HG02763 (cell line): Measurements from ENCODE around the gene ZCCHC14.
"Not testable (repeated sequence)": the region's sequence is repeated elsewhere in the genome, so short reads cannot be mapped to it uniquely, and the experiment has no call there.

Experiments used
- ATAC-seq: cut with Tn5 transposase; IDR thresholded peaks from one replicate; pipeline ENCODE4 v1.9.1; 2021; ENCODE audit warnings: mild to moderate bottlenecking, moderate library complexity; ENCODE audit not compliant: unreplicated experiment

ZCCHC14 gene

DNA sequence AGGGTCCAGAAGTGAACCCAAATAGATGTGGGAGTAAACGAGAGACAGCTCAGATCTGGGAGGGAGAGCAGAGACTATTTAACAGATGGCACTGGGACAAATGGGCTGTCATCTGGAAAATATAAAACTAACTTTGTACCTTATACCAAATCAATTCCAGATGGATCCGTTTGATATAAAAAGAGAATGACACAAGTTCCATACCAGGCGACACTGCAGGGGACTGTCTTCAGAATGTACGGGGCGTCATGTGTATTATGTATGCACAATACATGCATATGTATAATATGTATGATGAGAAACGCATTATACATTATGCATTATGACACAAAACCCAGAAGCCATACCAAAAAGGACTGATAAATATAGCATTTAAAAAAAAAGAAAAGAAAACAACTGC, 10.2 kb downstream of the ZCCHC14 start:
- ATAC-seq: not testable (repeated sequence)

GRCh38 chr16:87482266-87482665, 10.6 kb downstream of the ZCCHC14 start:
- ATAC-seq: no peak

- ATAC-seq: not testable (repeated sequence)
Observed at GRCh38 chr16:87481711-87482110, 11.1 kb downstream of the ZCCHC14 start.

- not testable (repeated sequence) for ATAC-seq
Observed at GRCh38 chr16:87477209-87477981, 15.4 kb downstream of the ZCCHC14 start.

GRCh38 chr16:87474566-87474996, 18.2 kb downstream of the ZCCHC14 start:
- ATAC-seq: no peak

GRCh38 chr16:87474017-87474416, 18.8 kb downstream of the ZCCHC14 start:
- no peak for ATAC-seq

- ATAC-seq: no peak
Observed at GRCh38 chr16:87472935-87473334, 19.9 kb downstream of the ZCCHC14 start.

GRCh38 chr16:87472142-87472778, 20.6 kb downstream of the ZCCHC14 start:
- ATAC-seq: no peak

DNA sequence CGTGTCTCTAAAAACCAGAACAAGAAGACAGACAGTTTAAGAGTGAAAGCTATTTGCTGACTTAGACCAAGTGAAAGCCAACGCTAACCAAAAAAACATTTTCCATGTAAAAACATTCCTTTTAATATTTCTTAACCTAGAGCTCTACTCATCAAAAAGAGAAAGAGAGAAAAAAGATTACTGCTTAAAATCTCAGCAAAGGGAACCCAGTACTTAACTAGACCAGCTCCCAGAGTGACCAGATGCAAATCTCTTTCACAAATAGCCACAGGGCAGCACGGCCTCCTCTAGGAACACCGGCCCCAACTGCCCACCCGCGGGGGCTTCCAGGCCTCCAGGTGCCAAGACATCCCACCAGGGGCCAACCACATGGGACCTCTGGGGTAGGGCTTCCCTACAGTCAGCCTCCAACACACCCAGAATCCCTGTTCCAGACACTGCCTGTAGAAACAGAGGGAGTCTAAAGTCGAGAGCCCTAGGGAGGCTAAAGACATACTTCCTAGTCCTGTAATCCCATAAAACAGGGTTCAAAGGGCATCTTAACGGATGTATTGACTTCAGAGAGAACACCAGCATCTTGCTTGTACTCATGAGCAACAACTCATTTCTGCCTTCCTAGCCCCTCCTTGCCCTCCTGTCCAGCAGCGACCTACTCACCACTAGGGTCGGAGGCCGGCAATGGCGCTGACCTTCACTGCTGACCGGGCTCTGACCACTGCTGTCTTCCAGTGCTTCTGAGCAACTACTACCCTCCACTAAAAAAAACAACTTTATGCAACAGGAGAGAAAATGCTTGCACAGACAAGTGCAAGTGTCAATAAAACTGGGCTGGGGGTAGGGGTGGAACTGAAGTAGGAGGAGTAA, 21.3 kb downstream of the ZCCHC14 start:
- ATAC-seq: no peak

DNA sequence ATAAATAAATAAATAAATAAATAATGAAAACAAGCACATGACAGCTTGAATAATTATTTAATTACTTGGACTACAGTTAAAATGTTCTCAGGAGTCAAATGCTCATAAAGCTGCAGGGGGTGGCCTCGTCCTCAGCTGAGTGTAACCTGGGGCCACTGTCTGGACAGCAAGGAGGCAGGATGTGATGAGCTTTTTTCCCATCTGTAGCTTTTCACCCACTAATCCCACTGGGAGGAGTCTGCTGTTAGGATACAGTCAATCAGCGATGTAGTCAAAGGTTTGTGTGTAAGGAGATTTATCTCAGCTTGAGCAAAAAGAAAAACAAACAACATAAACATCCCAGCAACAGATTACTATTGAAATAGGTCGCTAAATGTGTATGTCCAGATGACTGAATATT, 22.5 kb downstream of the ZCCHC14 start:
- no peak for ATAC-seq

- no peak for ATAC-seq
Observed at GRCh38 chr16:87469169-87469568, 23.7 kb downstream of the ZCCHC14 start.

DNA sequence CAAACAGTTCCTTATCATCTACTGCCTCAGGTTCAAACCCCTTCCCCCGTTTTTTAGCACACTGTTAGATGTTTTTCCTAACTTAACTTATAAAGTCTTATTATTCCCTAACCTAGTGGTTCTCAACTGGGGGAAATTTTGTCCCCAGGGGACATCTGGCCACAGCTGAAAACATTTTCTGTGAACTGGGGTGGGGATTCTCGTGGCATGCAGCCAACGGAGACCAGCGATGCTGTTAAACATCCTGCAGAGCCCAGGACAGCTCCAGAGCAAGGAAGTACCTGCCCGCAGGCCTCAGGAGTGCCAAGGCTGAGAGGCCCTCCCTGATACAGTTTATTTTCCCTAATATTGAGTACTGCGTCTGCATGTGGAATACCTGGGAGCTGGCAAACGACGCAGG, 24.3 kb downstream of the ZCCHC14 start:
- ATAC-seq: no peak

- no peak for ATAC-seq
Observed at GRCh38 chr16:87466975-87467501, 25.8 kb downstream of the ZCCHC14 start.

GRCh38 chr16:87465879-87466278, 26.9 kb downstream of the ZCCHC14 start:
- no peak for ATAC-seq

- ATAC-seq: no peak
Observed at GRCh38 chr16:87465306-87465705, 27.5 kb downstream of the ZCCHC14 start.

DNA sequence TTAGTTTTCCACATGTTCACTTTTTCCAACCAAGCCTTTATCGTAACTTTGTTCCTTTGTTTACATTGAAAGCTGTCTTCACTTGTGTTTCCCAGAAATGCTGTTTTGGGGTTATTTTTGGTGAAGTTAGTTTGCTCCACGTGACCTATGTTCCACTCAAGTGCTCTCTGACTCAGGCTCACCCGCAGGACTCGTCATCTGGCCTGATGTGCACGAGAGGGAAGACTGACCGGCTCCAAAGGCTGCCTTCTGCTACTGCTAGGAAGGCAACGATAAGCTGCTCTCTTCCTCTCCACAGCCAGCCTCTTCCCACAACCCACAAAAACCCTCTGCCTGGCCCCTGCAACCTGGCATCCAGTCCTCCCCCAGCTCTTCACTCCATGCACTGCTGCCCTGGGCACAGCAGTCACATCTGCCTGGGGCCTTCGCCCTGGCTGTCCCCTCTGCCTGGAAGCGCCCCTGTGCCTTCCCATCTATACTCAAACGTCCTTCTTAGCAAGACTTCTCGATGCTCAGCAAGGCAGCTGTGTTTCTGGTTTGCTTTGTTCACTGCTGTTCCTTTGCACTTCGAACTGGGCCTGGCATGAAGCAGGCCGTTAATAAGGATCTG, 28.0 kb downstream of the ZCCHC14 start:
- no peak for ATAC-seq

DNA sequence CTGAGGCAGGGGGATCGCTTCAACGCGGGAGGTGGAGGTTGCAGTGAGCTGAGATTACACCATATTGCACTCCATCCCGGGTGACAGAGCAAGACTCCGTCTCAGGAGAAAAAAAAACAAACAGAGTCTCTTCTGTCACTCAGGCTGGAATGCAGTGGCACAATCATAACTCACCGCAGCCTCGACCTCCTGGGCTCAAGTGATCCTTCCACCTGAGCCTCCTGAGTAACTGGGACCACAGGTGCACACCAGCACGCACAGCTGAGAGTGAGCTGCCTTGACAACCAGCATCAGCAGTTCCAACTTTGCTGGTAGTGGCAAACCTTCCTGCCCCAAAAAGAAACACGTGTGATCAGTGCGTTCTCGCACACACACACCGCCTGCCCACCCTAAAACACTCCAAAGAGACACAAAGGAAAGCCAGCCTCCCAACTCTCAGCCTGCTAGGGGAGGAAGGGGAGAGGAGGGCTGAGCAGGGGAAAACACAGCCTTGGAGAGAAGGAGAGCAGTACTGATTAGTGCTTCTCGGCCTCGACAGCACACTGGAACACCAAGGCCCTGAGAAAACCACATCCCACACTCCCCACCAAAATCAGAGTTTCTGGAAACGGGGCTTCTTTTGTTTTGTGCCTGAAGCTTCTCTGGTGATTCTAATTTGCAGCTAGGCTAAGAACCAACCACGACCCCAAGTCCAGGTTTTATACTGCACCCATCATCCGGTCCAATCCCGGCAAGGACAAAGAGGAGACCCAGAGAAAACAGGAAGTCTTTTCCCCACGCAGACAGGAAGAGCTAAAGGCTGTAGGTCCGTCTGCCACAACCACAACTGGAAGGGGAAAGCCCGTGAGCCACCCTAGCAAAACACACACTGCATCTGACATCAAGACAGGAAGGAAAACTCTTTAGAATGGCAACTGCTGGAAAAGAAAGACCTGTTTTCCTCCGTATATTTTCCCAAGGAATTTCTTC, 28.8 kb downstream of the ZCCHC14 start:
- ATAC-seq: no peak

DNA sequence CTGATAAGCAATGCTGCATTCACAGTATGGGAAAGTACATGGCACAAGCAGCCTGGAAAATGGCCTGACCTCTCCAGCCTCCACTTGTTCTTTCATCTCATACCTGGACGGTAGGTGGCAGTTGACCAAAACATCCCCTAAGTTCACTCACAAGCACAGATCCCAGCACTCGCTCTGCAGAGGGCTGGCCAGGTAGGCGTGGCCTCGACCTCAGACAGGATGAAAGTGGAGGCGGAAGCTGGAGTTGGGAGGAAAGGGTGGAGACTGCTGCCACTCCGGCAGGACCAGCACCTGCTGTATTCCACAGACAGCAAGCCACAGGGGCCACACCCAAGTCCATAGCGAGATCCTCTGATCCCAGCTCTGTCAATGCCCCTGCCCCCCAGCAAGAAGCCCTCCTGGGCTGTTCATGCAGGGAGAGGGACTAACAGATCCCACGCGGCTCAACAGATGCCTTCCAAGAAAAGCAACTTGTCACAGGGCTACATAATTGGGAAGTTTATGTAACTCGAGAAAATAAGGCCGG, 31.3 kb downstream of the ZCCHC14 start:
- ATAC-seq: no peak

DNA sequence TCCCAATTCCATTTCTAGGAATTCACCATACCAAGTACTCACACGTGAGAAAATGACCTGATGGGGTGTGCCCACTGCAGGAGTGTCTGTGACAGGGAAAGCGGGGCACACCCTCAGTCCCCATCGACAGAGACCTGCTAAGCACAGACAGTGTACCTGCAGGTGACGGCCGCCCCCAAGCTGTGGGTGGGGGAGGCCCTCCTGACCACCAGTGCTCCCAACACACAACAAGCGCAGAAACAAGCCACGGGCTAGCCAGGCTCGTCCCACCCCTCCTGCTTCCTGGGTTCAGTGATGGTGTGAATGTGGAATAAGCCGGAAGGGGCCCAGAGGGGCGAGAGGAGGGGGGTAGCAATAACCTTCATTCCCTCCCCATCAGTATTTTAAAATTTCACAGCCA, 31.9 kb downstream of the ZCCHC14 start:
- no peak for ATAC-seq
